NCI-H510A (cell line): Measurements from ENCODE around the gene GDPGP1.
"Not testable (repeated sequence)": the region's sequence is repeated elsewhere in the genome, so short reads cannot be mapped to it uniquely, and the experiment has no call there.

ENCODE experiments used
- DNase-seq: peaks from one replicate; lab custom pipeline; 2025; lab: John Stamatoyannopoulos, UW

GDPGP1 gene

DNA sequence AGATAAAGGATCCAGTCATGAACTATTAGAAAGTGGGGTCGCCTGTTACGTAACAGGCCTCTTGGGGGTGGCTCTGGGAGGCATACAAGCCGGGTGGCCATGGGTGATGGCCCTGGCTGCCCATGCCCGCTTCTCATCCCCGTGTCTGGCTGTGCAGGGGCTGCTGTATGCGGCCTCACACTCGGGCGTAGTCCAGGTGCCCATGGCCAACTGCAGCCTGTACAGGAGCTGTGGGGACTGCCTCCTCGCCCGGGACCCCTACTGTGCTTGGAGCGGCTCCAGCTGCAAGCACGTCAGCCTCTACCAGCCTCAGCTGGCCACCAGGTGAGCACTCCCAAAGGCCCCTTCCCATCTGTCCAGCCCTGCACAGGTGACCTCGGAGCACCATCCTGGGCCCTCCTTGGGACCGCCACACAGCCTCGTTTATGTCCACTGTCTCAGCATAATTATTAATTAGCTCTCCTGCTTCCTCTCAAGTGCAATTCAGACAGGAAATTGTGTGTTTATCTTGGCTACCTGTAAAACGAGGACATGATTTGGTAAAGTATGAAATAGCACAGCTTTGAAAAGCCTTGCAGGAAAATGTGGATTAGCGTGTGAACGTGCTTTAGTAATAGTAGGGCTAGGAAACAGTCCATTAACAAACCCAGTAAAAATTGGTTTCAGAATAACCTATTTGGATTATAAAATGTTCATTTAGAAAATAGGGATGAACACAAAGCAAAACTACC is 8.3 kb upstream of the GDPGP1 start:
- peak; percentile 42 for DNase-seq

DNA sequence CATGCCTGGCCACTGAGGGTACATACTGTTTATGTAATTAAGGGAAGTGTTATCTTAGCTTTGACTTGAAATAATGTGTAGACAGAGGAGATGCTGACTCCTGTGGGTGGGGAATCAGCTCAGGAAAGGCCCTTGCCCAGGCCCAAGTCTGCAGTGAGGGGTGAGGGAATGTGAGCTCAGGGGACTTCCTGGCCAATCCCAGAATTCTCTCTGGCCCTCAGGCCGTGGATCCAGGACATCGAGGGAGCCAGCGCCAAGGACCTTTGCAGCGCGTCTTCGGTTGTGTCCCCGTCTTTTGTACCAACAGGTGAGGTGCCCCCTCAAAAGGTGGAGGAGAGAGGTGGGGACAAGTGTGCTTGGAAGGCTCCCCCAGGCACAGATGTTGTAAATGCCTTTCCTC is 6.7 kb upstream of the GDPGP1 start:
- DNase-seq = no peak

DNA sequence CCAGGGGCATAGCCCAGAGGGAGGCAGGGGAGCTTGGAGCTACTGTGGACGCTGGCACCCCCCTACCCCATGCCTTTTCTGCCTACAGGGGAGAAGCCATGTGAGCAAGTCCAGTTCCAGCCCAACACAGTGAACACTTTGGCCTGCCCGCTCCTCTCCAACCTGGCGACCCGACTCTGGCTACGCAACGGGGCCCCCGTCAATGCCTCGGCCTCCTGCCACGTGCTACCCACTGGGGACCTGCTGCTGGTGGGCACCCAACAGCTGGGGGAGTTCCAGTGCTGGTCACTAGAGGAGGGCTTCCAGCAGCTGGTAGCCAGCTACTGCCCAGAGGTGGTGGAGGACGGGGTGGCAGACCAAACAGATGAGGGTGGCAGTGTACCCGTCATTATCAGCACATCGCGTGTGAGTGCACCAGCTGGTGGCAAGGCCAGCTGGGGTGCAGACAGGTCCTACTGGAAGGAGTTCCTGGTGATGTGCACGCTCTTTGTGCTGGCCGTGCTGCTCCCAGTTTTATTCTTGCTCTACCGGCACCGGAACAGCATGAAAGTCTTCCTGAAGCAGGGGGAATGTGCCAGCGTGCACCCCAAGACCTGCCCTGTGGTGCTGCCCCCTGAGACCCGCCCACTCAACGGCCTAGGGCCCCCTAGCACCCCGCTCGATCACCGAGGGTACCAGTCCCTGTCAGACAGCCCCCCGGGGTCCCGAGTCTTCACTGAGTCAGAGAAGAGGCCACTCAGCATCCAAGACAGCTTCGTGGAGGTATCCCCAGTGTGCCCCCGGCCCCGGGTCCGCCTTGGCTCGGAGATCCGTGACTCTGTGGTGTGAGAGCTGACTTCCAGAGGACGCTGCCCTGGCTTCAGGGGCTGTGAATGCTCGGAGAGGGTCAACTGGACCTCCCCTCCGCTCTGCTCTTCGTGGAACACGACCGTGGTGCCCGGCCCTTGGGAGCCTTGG is 5.9 kb upstream of the GDPGP1 start:
- DNase-seq = no peak

DNA sequence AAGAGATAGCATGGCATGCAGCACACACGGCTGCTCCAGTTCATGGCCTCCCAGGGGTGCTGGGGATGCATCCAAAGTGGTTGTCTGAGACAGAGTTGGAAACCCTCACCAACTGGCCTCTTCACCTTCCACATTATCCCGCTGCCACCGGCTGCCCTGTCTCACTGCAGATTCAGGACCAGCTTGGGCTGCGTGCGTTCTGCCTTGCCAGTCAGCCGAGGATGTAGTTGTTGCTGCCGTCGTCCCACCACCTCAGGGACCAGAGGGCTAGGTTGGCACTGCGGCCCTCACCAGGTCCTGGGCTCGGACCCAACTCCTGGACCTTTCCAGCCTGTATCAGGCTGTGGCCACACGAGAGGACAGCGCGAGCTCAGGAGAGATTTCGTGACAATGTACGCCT is 5.0 kb upstream of the GDPGP1 start:
- DNase-seq = no peak

DNA sequence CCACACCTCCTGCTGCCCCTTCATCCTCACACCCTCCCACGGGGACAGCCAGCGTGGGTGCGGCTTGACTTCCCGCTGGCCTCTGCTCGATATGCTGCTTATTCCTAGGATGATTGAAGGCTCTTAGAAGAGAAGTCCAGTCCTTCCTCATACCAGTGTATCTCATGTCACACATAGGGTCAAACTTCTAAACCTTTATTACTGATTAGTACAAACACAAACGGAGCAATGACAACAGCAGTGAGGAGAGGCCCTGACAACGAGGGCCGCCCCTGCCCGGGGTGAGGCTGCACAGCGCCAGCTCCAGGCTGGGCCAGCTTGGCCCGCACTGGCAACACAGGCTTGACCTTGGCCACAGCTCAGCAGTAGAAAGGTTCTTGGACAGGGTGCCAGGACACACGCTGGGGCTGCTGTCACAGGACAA is 3.9 kb upstream of the GDPGP1 start:
- no peak for DNase-seq

DNA sequence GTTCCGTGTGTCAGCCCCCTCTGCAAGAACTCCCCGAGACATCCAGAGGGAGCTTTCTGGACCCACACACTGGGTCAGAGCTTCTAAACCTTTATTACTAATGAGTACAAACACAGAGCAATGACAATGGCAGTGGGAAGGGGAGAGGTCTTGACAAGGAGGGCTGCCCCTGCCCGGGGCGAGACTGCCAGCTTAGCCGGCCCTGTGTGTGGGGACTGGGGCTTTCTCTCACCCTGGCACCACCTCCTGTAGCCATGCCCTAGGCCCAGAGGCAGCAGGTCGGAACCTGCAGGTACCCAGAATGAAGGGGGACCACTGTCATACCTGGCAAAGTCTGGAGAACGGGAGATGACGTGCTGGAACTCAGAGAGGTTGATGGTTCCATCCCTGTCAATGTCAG is 3.4 kb upstream of the GDPGP1 start:
- DNase-seq = no peak

DNA sequence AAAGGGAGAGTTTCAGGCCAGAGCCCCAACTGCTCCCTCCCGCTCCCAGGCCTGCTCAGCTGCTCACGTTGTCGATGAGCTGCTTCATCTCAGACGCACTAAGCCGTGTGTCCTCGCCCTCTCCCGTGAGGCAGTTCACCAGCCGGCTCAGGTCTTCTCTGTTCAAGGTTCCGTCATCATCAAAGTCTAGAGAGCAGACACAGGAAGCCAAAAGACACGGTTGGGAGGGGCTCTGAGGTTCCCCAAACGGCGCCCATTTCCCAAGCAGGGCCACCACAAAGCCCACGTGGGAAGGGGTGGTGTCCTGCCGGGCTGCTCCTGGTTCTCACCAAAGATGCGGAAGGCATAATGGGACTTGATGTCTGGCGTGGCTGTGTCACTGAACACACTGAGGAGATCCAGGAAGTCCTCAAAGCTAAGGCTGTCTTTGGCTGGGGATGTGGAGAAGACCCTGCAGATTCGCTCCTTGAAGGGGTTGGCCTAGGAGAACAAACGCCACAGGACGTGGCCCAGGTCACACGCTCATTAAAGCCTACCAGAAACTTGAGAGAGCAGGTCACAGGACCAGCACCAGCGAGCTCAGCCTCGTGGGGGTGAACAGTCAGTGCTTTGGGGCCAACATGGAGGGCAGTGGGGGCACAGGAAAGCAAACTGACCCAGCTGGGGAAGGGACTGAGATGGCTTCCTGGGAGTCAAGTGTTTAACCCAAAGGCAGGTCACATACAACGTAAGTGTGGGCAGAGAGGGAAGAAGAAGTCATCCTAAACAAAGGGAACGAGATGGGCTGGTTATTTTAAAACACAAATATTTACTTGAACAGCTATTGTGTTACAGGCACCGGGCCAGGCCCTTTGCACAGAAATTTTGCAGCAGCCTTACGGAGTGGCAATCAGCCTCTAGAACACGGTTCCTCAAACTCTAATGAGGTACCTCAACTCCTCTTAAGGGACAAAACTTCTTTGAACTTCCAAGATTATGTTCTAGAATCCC is 2.7 kb upstream of the GDPGP1 start:
- no peak for DNase-seq

DNA sequence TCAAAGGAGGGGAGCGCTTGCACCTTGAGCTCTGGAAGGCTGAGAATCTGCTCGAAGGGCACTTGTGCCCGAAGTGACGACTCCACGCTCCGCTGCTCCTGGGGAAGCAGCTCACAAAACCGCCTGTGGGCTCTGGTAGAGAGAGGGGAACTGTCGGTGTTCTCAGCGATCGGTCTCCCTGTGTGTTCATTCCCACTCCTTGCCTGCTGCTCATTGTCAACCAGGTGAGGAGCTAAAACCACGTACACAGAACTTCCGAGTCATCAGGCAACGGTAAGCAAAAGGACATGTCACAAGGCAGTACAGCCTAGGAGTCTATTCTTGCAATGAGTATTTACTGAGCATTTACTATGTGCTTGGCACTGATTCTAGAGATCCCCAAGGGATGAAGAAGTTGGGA is 1.8 kb upstream of the GDPGP1 start:
- no peak for DNase-seq

DNA sequence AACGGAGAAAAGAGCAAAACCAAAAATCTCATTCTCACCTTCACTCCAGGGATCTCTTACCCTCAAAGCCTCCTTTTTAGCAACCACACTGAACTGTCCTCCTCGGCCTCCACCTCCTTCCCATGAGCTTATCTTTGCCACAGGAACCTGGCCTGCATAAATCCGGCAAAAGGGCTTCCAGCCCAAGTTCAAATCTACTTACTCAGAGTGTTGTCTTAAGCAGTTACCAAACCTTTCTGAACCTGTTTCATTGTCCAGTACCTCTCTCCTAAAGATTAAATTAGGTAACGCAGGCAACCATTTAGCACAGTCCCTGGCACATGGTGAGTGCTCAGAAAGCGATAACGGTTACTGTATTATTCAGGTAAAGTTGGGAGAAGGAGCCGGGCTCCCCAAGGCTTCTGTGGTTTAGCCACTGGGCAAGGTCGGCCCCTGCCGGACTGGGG is 1.0 kb upstream of the GDPGP1 start:
- DNase-seq = no peak

DNA sequence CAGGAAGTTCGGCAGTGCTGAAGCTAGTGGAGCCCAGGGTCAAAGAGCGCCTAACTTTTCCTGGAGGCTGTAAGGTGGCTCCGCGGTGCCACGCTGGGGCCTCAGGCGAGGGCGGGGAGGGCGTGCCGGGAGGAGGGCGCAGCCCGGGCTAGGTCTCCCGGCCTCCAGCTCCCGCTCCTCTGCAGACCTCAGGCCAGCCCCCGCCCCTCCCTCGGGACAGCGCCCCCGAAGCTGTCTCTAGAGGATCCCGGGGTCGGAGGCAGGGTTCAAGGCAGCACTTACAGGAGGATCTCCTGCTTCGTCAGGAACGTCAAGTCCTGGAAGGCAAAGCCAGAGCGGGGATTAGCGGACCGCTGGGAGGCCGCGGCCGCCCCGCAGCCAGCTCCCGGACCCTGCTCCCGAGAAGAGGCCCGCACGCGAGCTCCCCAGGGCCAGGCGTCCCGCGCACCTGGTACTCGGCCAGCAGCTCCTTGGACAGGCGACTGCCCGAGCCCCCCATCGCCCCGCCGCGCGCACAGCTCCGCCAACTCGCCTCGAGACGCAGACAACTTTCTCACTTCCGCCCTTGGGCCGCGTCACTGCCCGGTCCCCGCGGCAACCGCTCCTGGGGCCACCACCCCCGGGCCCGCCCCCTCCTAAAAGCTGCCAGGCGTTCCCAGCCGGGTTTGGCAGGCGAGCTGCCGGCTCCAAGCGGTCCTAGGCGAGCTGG is 468 bp upstream of the GDPGP1 start, which contains the start of gene CIB1:
TSS of gene CIB1 (minus strand) at position 555 of the 709 bp plus-strand sequence. CDS start at position 499, 56 bp downstream.
- peak; percentile 81 for DNase-seq

DNA sequence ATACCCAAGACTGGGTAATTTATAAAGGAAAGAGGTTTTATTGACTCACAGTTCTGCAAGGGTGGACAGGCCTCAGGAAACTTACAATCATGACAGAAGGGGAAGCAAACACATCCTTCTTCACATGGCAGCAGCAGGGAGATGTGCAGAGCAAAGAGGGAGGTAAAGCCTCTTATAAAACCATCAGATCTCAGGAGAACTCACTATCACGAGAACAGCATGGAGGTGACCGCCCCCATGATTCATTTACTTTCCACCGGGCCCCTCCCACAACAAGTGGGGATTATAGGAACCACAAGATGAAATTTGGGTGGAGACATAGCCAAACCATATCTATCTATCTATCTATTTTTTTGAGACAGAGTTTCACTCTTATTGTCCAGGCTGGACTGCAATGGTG is 5.4 kb downstream of the GDPGP1 start:
- DNase-seq = no peak

DNA sequence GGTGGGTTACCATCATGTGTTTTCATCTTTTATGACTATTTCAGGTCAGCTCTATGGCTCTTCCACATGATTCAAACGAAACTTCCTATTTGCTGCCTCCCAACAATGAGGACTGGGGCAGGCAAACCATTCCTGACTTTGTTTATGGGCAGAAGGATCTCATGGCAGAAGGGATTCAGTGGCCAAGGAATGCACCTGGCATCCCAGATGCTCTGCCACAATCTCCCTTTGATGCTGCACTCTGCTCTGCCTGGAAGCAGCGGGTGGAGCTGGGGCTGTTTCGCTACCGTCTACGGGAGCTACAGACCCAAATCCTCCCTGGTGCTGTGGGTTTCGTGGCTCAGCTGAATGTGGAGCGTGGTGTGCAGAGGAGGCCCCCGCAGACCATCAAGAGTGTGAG is 6.8 kb downstream of the GDPGP1 start:
- no peak for DNase-seq

DNA sequence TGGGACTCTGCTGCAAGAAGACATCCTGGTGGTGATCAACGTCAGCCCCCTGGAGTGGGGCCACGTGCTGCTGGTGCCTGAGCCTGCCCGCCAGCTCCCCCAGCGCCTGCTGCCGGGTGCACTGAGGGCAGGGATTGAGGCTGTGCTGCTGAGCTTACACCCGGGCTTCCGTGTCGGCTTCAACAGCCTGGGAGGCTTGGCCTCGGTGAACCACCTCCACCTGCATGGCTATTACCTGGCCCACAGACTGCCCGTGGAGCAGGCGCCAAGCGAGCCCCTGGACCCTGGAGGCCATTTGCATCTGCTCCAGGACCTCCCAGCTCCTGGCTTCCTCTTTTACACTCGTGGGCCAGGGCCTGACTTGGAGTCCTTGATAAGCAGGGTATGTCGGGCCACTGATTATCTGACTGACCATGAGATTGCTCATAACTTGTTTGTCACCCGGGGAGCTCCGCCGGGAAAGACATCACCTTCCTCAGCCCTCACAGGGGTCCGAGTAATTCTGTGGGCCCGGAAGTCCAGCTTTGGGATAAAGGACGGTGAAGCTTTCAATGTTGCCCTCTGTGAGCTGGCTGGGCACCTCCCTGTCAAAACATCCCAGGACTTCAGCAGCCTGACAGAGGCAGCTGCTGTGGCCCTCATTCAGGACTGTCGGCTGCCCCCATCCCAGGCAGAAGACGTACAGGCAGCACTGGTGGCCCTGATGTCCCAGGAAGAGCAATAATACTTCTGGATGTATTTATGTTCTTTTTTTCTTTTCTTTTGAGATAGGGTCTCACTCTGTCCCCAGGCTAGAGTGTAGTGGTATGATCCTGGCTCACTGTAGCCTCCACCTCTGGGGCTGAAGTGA is 7.6 kb downstream of the GDPGP1 start:
- no peak for DNase-seq

DNA sequence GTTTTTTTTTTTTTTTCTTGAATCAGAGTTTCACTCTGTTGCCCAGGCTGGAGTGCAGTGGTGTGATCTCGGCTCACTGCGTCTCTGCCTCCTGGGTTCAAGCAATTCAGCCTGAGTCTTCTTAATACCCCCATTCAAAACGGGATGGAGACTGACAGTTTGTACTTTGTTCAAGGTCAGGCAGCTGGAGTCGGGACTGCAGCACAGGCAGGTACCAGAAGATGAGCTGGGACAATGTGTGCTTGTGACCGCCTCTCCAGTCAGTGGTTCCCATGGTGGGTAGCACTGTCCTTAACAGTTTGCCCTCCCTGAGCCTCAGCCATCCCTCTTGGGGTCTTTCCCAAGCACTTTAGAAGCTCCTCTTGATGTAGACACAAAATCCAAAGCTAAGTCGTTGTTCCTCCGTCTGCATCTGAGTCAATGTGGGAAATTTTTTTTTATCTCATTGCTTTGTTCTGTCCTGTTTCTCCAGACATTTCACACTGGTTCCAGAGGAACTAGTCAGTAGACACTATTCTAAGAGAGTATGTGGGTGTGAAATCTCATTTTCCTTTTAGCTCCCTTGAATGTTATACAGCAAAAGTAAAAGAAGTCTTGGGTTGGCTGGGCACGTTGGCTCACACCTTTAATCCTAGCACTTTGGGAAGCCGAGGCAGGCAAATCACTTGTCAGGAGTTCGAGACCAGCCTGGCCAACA is 10.1 kb downstream of the GDPGP1 start:
- DNase-seq = no peak

DNA sequence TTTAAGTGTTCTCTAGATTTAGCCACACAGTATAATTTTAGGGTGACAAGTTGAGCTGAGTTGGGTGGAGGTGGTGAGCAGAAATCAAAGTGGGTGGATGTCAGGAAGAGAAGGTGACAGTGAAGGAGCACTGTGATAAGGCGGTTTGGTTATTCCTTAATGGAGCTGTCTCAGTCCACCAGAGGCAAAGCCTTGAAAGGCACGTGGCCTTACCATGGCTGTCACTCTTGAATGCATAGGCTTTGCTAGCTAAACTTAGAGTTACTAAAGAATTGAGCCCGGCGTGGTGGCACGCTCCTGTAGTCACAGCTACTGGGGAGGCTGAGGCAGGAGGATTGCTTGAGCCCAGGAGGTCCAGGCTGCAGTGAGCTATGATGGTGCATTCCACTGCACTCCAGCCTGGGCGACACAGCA is 14.8 kb downstream of the GDPGP1 start:
- DNase-seq = no peak

DNA sequence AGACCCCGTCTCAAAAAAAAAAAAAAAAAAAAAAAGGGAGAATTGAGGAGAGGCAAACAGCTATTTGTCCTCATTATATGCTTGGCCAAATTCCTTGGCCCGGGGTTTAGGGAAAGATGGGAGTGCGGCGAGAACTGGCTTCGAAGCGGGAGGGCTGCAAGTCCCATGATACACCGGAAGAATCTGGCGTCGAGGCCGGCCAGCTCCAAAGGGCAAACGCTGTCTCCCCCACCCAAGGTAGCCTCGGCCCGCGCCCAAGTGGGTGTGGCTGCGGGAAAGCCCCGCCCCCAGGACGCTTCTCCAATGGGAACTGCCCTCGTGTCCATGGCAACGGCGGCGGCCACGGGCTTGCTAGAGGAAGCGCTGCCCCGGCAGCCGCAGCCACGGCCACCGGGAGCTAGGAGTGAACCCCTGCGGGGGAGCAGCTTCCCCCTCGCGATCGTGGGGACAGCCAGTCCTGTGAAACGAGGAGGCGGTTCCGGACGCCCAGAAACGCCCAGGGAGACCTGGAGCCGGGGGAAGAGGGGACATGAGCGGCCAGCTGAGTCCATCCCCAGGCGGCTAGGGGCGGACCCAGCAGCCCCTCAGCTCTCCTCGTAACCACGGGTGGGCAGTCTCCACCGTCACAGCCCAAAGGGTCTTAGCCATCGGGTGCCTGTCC is 15.3 kb downstream of the GDPGP1 start, which contains the start of gene TTLL13:
TSS of gene TTLL13 (plus strand) at position 354 of the 661 bp plus-strand sequence. CDS start 1,075 bp downstream, outside the sequence.
- DNase-seq = peak; percentile 52

DNA sequence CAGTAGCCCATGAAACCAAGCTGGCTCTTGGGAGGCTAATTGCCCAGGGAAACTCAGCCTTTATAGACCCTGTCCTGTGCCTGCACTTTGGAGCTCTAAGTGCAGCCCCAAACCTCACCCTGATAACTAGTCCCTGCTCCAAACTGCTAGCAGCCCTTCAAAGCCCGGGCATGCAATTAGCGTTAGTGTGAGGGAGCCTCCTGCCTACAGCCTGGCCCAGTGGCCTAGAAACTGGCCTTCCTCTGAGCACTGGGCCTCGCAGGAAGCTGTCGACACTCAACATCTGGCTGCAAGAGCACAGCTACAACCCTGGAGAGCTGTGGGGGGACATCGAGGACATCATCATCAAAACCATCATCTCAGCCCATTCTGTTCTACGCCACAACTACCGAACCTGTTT is 23.8 kb downstream of the GDPGP1 start:
- no peak for DNase-seq

DNA sequence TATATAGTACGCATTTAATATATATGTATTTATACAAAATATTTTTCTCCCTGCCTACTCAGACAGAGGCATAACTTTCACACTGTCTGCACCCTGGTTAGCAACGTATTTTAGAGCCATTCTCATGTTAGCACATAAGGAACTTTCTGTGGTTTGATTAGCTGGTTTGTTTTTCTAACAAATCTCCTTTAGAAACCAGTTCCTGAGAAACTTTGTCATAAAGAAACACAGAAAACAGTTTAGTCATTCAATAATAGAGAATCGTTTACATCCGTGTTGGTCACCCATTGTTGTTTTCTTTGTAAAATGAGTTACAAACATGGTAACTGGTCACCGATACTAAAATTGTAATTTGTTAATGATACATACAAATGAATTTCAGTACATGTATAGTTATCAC is 25.5 kb downstream of the GDPGP1 start:
- no peak for DNase-seq

DNA sequence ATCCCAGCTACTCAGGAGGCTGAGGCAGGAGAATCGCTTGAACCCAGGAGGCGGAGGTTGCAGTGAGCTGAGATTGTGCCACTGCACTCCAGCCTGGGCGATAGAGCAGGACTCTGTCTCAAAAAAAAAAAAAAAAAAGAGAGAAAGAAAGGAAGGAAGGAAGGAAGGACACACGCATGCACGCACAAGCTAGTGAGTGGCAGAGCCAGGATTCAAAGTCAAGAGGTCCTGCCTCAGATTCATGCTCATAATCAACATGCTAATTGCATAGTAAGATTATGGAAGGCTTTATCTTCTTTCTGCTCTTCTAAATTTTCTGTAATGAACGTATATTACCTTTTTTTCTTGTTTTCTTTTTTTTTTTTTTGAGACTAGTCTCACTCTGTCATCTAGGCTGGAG is 26.7 kb downstream of the GDPGP1 start:
- DNase-seq = not testable (repeated sequence)
